SH-SY5Y (cell line): ENCODE results near the gene CREG2.

ENCODE experiments used
- GATA2 ChIP-seq: IDR thresholded peaks from 2 replicates; pipeline ENCODE4 v1.6.1; 2011; ENCODE audit warnings: mild to moderate bottlenecking, low read depth, low read length
- GATA3 ChIP-seq: IDR thresholded peaks from 2 replicates; pipeline ENCODE4 v1.6.1; 2011; ENCODE audit warnings: low read depth, mild to moderate bottlenecking, low read length, moderate library complexity

GRCh38 chr2:101339266-101339880, 47.9 kb downstream of the CREG2 start:
- TF ChIP-seq GATA2, result no peak
- TF ChIP-seq GATA3, result no peak
